Cardiac septum (tissue), 1 donor: ENCODE results near the gene MALSU1. TPM values are rescaled to one million over a fixed set of nuclear protein-coding genes. Genes with fewer than 3 reads are reported as not detected.
"Not testable (repeated sequence)": the region's sequence is repeated elsewhere in the genome, so short reads cannot be mapped to it uniquely, and the experiment has no call there.

Experiments
- DNase-seq: peaks from one replicate; pipeline ENCODE4 v3.0.0-alpha.2; 2020; ENCODE audit warnings: low spot score
- intact Hi-C: fragments of 100-400 bp; cut with DNase I; formaldehyde crosslinking; loops from one replicate; pipeline ENCODE4 v1.14.0; 2022
- total RNA-seq: library from RNA; stranded (reverse); fragmentation: NEBNext Ultra II Directional; extraction: Animal tissue kit (Norgen Biotek cat#: 25700); gene quantifications from one replicate; pipeline ENCODE4 v1.2.1, GENCODE V29; 2021
- donor health status: DM: no; HTN: no; CAD: no.

Gene MALSU1
- total RNA-seq, 1 donor from 2014 or later = 83.8 TPM

- intact Hi-C loops = no loop called here
- no peak for DNase-seq
These were observed 16.1 kb upstream of the MALSU1 start for GRCh38 chr7:23283086-23283485.

- no peak for DNase-seq
- intact Hi-C loops = no loop called here
These were observed 14.3 kb upstream of the MALSU1 start for GRCh38 chr7:23284871-23285270.

GRCh38 chr7:23285657-23286646 lies 13.2 kb upstream of the MALSU1 start:
- intact Hi-C loops = no loop called here
- DNase-seq = no peak

- no peak for DNase-seq
- intact Hi-C loops = no loop called here
These were observed 11.5 kb upstream of the MALSU1 start for GRCh38 chr7:23287612-23288011.

- intact Hi-C loops = no loop called here
- no peak for DNase-seq
These were observed 8.1 kb upstream of the MALSU1 start for GRCh38 chr7:23290993-23291392.

GRCh38 chr7:23291957-23292560 lies 7.1 kb upstream of the MALSU1 start:
- intact Hi-C loops = no loop called here
- DNase-seq = no peak

GRCh38 chr7:23292623-23293022 lies 6.5 kb upstream of the MALSU1 start:
- intact Hi-C loops = no loop called here
- DNase-seq = no peak

GRCh38 chr7:23293500-23294073 lies 5.6 kb upstream of the MALSU1 start:
- intact Hi-C loops = no loop called here
- no peak for DNase-seq

- intact Hi-C loops = loop anchor here (5.0 kb wide), 1 partner anchor 178 kb away; the partner anchor contains the start of gene IGF2BP3
These were observed 4.4 kb upstream of the MALSU1 start for GRCh38 chr7:23294549-23295400.

GRCh38 chr7:23295401-23295697 lies 3.8 kb upstream of the MALSU1 start:
- DNase-seq = no peak
- intact Hi-C loops = loop anchor here (5.0 kb wide), 1 partner anchor 177 kb away; the partner anchor contains the start of gene IGF2BP3

More at GRCh38 chr7:23294549-23295400, 4.4 kb upstream of the MALSU1 start:
- no peak for DNase-seq

GRCh38 chr7:23298141-23298881 lies 828 bp upstream of the MALSU1 start:
- intact Hi-C loops = loop anchor here (5.0 kb wide), 1 partner anchor 174 kb away; the partner anchor contains the start of gene IGF2BP3
- DNase-seq = no peak

GRCh38 chr7:23299770-23300300 lies 696 bp downstream of the MALSU1 start:
- DNase-seq = no peak
- intact Hi-C loops = loop anchor here (5.0 kb wide), 1 partner anchor 172 kb away; the partner anchor contains the start of gene IGF2BP3

- DNase-seq = no peak
- intact Hi-C loops = no loop called here
These were observed 7.9 kb downstream of the MALSU1 start for GRCh38 chr7:23306936-23307521.

GRCh38 chr7:23308754-23309153 lies 9.6 kb downstream of the MALSU1 start:
- intact Hi-C loops = no loop called here
- DNase-seq = no peak

- DNase-seq, intact Hi-C loops: not testable (repeated sequence)
These were observed 13.0 kb downstream of the MALSU1 start for GRCh38 chr7:23312141-23312540.

- no peak for DNase-seq
- intact Hi-C loops = no loop called here
These were observed 16.2 kb downstream of the MALSU1 start for GRCh38 chr7:23315366-23315765.

- no peak for DNase-seq
- intact Hi-C loops = no loop called here
These were observed 32.0 kb downstream of the MALSU1 start for GRCh38 chr7:23331132-23331531.

GRCh38 chr7:23332193-23332592 lies 33.1 kb downstream of the MALSU1 start:
- DNase-seq = no peak
- intact Hi-C loops = no loop called here
